Glutamatergic neuron (in vitro differentiated cells): ENCODE data around the gene ZBTB8OS. TPM values are rescaled to one million over a fixed set of nuclear protein-coding genes. Genes with fewer than 3 reads are reported as not detected.

Experiments used
- DNase-seq: peaks from one replicate; pipeline ENCODE4 v3.0.0; 2022
- H3K27ac Mint-ChIP-seq: one replicate; pipeline ENCODE4 v1.8.0; 2020; ENCODE audit warnings: mild to moderate bottlenecking, mixed read lengths, inconsistent platforms; ENCODE audit not compliant: unreplicated experiment
- H3K27me3 Mint-ChIP-seq: one replicate; pipeline ENCODE4 v1.8.0; 2020; ENCODE audit warnings: mild to moderate bottlenecking, moderate library complexity, mixed read lengths, inconsistent platforms; ENCODE audit not compliant: unreplicated experiment
- H3K36me3 Mint-ChIP-seq: one replicate; pipeline ENCODE4 v1.8.0; 2020; ENCODE audit warnings: mild to moderate bottlenecking, mixed read lengths, inconsistent platforms; ENCODE audit not compliant: unreplicated experiment
- H3K4me1 Mint-ChIP-seq: one replicate; pipeline ENCODE4 v1.8.0; 2020; ENCODE audit warnings: mild to moderate bottlenecking, low read depth, mixed read lengths, inconsistent platforms; ENCODE audit not compliant: unreplicated experiment
- H3K4me3 Mint-ChIP-seq: one replicate; pipeline ENCODE4 v1.8.0; 2020; ENCODE audit warnings: mild to moderate bottlenecking, mixed read lengths, inconsistent platforms; ENCODE audit not compliant: unreplicated experiment
- H3K9me3 Mint-ChIP-seq: one replicate; pipeline ENCODE4 v1.8.0; 2020; ENCODE audit warnings: mild to moderate bottlenecking, moderate library complexity, mixed read lengths, inconsistent platforms; ENCODE audit not compliant: unreplicated experiment
- CTCF ChIP-seq: fragments of 200-600 bp; sonication (generic); IDR thresholded peaks from one replicate; pipeline ENCODE4 v1.5.0; 2021; ENCODE audit not compliant: partially characterized antibody, unreplicated experiment
- total RNA-seq: library from RNA; stranded (reverse); fragmentation: NEBNext Ultra II Directional; extraction: Animal tissue kit (Norgen Biotek cat#: 25700); gene quantifications from one replicate; pipeline ENCODE4 v1.2.1, GENCODE V29; 2021; ENCODE audit not compliant: unreplicated experiment

ZBTB8OS gene
- total RNA-seq, 1 donor from 2014 or later, result 63.4 TPM

- H3K4me3 Mint-ChIP-seq, result no peak overlapping the region
- no peak for TF ChIP-seq CTCF
- no peaks in the 10 kb centered on the region for H3K27me3 Mint-ChIP-seq
- no peaks in the 10 kb centered on the region for H3K36me3 Mint-ChIP-seq
- no peaks in the 10 kb centered on the region for H3K9me3 Mint-ChIP-seq
- DNase-seq, result no peak
- no peaks in the 10 kb centered on the region for H3K4me1 Mint-ChIP-seq
- H3K27ac Mint-ChIP-seq, result no peak overlapping the region
These were observed 43.6 kb downstream of the ZBTB8OS start for GRCh38 chr1:32606565-32607371.

- Mint-ChIP-seq H3K4me3 (no peak overlapping the region), H3K27ac (no peak overlapping the region), H3K36me3 (no peaks in the 10 kb centered on the region), H3K4me1 (no peaks in the 10 kb centered on the region), H3K9me3 (no peaks in the 10 kb centered on the region), H3K27me3 (no peaks in the 10 kb centered on the region)
- DNase-seq, result no peak
- no peak for TF ChIP-seq CTCF
These were observed 44.5 kb downstream of the ZBTB8OS start for GRCh38 chr1:32605711-32606424.

DNA sequence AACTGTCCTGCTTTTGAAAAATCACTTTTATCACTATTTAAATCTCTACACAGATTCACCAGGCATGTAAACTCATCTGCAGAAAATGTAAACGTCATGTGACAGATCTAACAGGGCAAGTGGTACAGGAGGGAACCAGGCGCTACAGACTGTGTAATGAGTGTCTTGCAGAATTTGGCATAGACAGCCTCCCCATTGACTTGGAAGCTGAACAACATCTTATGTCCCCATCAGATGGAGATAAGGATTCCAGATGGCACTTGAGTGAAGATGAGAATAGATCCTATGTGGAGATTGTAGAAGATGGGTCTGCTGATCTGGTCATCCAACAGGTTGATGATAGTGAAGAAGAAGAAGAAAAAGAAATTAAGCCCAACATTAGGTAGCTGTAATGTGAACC is 50.3 kb downstream of the ZBTB8OS start:
- H3K9me3 Mint-ChIP-seq, result no peaks in the 10 kb centered on the region
- H3K36me3 Mint-ChIP-seq, result no peaks in the 10 kb centered on the region
- H3K27me3 Mint-ChIP-seq, result no peaks in the 10 kb centered on the region
- no peaks in the 10 kb centered on the region for H3K4me1 Mint-ChIP-seq
- no peak overlapping the region for H3K27ac Mint-ChIP-seq
- no peak for TF ChIP-seq CTCF
- no peak for DNase-seq
- H3K4me3 Mint-ChIP-seq, result no peak overlapping the region

- no peaks in the 10 kb centered on the region for H3K36me3 Mint-ChIP-seq
- peaks cover 2% of the 10 kb centered on the region for H3K27me3 Mint-ChIP-seq
- no peak overlapping the region for H3K27ac Mint-ChIP-seq
- no peak overlapping the region for H3K4me3 Mint-ChIP-seq
- H3K9me3 Mint-ChIP-seq, result peaks cover 2% of the 10 kb centered on the region
- H3K4me1 Mint-ChIP-seq, result no peaks in the 10 kb centered on the region
- TF ChIP-seq CTCF, result no peak
- no peak for DNase-seq
These were observed 57.4 kb downstream of the ZBTB8OS start for GRCh38 chr1:32592943-32593342.

GRCh38 chr1:32580348-32581017 is 69.9 kb downstream of the ZBTB8OS start:
- H3K36me3 Mint-ChIP-seq, result no peaks in the 10 kb centered on the region
- peaks cover 3% of the 10 kb centered on the region for H3K27me3 Mint-ChIP-seq
- DNase-seq, result no peak
- no peaks in the 10 kb centered on the region for H3K9me3 Mint-ChIP-seq
- TF ChIP-seq CTCF, result no peak
- peaks cover 2% of the 10 kb centered on the region for H3K4me1 Mint-ChIP-seq
- H3K27ac Mint-ChIP-seq, result no peak overlapping the region
- no peak overlapping the region for H3K4me3 Mint-ChIP-seq
